NCI-H1092 (cell line): ENCODE data around the gene PLAGL2.
"Not testable (repeated sequence)": the region's sequence is repeated elsewhere in the genome, so short reads cannot be mapped to it uniquely, and the experiment has no call there.

ENCODE experiments used
- DNase-seq: peaks from one replicate; lab custom pipeline; 2025; lab: John Stamatoyannopoulos, UW

The PLAGL2 gene

DNA sequence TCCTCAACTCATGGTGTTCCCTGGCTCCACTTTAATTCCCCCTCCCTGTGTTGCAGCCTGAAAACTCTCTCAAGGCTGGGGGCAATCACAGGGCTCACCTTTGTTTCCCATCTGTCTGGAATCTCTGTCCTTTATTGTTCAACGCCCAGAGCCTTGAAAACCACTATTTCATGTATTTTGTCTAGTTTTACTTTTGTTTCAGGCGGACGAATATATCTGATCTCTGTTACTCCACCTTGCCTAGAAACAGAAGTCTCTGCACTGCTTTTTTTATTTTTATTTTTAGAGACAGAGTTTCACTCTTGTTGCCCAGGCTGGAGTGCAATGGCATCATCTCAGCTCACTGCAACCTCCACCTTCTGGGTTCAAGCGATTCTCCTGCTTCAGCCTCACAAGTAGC is 27.6 kb downstream of the PLAGL2 start:
- DNase-seq, result no peak

DNA sequence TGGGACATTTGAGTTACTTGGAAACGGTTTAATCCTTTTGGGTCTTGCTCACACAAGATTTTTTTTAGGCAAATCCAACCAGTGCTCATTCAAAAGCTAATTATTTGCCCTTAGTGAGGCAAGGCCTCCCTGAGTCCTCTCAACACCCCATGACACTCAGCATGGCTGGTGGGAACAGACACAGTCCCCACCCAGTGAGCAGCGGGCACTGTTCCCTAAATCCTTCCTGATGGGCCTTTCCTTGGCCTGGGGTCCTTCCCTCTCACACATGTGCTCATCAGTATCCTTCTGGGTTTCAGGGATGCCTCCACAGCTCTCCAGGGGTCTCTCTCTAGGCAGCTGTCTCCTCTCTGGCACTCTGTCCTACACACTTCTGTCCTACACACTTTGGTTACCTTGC is 28.0 kb downstream of the PLAGL2 start:
- DNase-seq, result no peak

DNA sequence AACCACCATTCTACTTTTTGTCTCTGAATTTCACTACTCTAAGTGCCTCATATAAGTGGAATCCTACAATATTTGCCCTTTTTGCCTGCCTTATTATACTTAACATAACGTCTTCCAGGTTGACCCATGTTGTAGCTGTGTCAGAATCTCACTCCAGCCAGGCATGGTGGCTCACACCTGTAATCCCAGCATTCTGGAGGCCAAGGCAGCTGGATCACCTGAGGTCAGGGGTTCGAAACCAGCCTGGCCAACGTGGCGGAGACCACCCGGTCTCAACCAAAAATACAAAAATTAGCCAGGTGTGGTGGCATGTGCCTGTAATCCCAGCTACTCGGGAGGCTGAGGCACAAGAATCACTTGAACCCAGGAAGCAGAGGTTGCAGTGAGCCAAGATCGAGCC is 29.8 kb downstream of the PLAGL2 start:
- not testable (repeated sequence) for DNase-seq

GRCh38 chr20:32168184-32168910 is 39.2 kb downstream of the PLAGL2 start:
- no peak for DNase-seq

DNA sequence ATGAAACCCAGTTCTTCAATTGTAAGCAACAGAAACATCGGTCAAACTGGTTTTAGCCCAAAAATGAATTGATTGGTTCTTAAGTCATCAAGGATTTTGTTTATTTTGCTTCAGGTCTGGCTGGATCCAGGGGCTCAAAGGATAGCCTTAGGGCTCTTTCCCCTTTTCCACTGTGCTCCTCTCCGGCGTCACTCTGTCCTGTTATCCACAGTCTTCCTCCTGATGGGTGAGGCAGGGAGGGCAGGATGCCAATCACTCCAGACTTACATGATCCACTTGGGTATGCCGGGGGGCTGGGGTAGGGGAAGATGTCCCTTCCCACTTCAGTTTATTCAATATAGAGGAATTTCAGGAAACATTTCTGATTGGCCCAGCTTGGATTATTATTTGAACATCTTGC is 40.0 kb downstream of the PLAGL2 start:
- DNase-seq, result no peak

GRCh38 chr20:32165836-32166545 is 41.6 kb downstream of the PLAGL2 start:
- no peak for DNase-seq

GRCh38 chr20:32164984-32165735 is 42.4 kb downstream of the PLAGL2 start:
- DNase-seq, result no peak

DNA sequence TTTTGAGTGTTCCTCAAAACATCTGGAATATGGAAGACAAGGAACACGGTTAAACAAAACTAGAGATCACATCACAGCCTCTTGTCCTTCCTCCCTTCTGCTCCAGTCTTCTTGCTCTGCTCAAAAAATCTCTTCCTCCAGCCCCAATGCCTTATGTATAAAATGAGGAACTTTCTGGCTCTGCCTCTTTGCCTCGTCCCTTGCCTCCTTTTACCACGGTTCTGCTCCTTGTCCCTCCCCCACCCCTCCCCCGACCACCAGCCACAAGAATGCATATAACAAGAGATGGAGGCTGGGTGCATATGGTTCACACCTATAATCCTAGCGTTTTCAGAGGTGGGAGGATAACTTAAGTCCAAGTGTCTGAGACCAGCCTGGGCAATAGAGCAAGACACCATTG is 43.6 kb downstream of the PLAGL2 start:
- no peak for DNase-seq

DNA sequence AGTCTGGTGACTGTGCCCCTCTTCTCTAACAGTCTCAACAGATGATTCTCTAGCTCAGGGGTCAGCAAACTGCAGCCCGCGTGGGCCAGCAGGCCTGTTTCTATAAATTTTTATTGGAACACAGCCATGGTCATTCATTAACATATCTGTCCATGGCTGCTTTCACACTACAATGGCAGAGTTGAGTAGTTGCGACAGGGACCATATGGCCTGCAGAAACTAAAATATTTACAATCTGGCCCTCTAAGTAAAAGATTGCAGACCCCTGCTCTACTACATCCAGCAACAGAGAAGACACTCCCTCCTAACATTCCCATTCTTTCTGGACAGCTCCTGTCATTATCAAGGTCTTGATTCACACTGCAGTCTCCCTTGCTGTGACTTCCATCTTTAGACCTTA is 45.2 kb downstream of the PLAGL2 start:
- no peak for DNase-seq

GRCh38 chr20:32160341-32160740 is 47.2 kb downstream of the PLAGL2 start:
- no peak for DNase-seq

GRCh38 chr20:32159766-32160221 is 47.7 kb downstream of the PLAGL2 start:
- no peak for DNase-seq

- no peak for DNase-seq
Measured at GRCh38 chr20:32158943-32159660, 48.4 kb downstream of the PLAGL2 start.

DNA sequence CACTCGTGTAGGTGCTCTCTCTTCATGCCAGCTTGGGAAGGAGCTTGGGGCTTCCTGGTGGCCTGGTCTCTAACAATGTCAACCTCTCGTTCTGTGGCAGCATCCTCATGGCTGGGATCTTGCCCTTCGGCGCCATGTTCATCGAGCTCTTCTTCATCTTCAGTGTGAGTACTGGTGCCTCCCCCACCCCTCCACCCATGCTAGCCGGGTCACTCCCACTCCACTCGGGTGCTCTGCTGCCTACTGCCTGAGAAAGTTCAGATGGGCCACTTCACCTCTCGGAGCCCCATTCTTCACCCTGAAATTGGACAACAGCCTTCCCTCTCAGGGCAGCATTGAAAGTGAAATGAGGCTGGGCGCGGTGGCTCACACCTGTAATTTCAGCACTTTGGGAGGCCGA is 49.2 kb downstream of the PLAGL2 start:
- no peak for DNase-seq

DNA sequence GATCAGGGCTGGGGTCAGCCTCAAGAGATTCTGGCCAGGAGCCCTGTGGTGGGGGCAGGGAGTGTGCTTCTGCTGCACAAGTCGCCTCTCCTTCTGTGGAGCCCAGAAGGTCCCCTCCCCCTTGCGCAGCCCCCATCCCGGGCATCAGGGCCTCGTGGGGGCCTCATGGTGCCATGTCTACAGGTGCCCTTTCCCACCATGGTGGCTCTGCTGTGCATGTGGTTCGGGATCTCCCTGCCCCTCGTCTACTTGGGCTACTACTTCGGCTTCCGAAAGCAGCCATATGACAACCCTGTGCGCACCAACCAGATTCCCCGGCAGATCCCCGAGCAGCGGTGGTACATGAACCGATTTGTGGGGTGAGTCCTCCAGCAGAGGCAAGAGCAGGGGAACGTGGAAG is 49.9 kb downstream of the PLAGL2 start:
- DNase-seq, result no peak

GRCh38 chr20:32155017-32155981 is 52.2 kb downstream of the PLAGL2 start:
- DNase-seq, result peak; percentile 87

- DNase-seq, result no peak
Measured at GRCh38 chr20:32153771-32154170, 53.8 kb downstream of the PLAGL2 start.

DNA sequence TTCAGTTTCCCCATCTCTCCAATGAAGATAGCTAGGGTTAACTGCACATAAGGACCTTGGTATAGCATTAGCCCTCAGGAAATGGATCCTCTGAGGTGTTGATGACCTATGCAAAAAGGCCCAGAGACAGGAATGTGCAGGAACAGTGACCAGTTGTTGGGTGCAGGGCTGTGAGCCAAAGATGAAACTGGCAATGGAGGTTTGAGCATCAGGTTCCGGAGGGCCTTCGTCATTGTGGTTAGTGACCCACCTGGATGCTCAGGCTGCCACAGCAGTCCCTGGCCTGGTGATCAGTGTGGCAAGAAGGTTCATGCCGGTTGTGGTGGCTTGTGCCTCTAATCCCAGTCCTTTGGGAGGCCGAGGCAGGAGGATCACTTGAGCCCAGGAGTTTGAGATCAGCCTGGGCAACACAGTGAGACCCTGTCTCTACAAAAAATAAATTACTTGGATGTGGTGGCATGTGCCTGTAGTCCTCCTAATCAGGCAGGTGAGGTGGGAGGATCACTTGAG is 54.3 kb downstream of the PLAGL2 start:
- no peak for DNase-seq

- DNase-seq, result no peak
Measured at GRCh38 chr20:32152421-32153155, 55.0 kb downstream of the PLAGL2 start.

DNA sequence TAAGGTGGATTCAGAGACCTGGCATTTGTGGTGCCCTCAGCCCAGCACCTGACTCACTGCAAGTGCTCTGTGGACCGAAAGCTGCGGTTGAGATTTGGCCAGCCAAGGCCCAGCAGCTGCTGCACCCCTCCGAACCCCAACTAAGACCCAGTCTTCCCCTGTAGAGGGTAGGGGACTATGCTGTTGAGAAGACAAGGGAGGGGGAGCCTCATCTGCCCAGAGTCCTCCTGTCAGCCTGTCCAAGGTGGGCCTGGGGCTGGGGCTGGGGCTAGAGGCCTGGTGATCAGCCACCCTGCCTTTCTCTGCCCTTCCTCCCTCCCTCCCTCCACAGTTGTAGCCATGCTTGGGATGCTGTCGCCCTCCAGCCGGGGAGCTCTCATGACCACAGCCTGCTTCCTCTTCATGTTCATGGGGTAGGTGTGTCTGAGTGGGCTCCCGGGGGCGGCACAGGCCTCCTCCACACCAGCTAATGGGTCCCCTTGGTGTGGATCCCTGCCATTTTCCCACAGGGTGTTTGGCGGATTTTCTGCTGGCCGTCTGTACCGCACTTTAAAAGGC is 57.2 kb downstream of the PLAGL2 start:
- DNase-seq, result no peak
